Testis (tissue), 2 donors: Measurements from ENCODE around the gene EMD.

ENCODE experiments used
- CTCF ChIP-seq, 3 experiments: fragments of 450-650 bp in 2 of 3; fragments of 200-600 bp in 1 of 3; sonication (generic) in 1 of 3; IDR thresholded peaks; one replicate each; pipeline ENCODE4 v1.5.1; 2016 to 2019; ENCODE audit warnings: antibody characterized with exemption in 3 of 3, mild to moderate bottlenecking in 2 of 3, moderate library complexity in 1 of 3
- POLR2A ChIP-seq: fragments of 450-650 bp; IDR thresholded peaks from one replicate; pipeline ENCODE4 v1.6.1; 2017; ENCODE audit warnings: antibody characterized with exemption, mild to moderate bottlenecking, moderate library complexity

- TF ChIP-seq CTCF (IDR thresholded peaks at IDR 0.05), result no peak
- no peak for TF ChIP-seq POLR2A
These were observed 46.0 kb upstream of the EMD start for GRCh38 chrX:154333116-154333515.
